ENCODE measurements around the gene YEATS2.
A peak's percentile ranks its signal among the peaks of the same experiment; 100 is the strongest.

The YEATS2 gene

GRCh38 chr3:183815951-183816475 is 118.4 kb downstream of the YEATS2 start:
- peak; percentile 55 for DNase-seq

- DNase-seq: no peak
Measured at GRCh38 chr3:183816681-183817510, 119.3 kb downstream of the YEATS2 start.

GRCh38 chr3:183817639-183818038 is 120.0 kb downstream of the YEATS2 start:
- DNase-seq: no peak

GRCh38 chr3:183818041-183818620 is 120.5 kb downstream of the YEATS2 start:
- no peak for DNase-seq

- DNase-seq: no peak
Measured at GRCh38 chr3:183818706-183819624, 121.4 kb downstream of the YEATS2 start.

- no peak for DNase-seq
Measured at GRCh38 chr3:183819831-183820230, 122.2 kb downstream of the YEATS2 start.

GRCh38 chr3:183822631-183823030 is 125.0 kb downstream of the YEATS2 start:
- DNase-seq: no peak

GRCh38 chr3:183823963-183824362 is 126.4 kb downstream of the YEATS2 start:
- no peak for DNase-seq

GRCh38 chr3:183824761-183825455 is 127.3 kb downstream of the YEATS2 start:
- DNase-seq: no peak

- peak; percentile 46 for DNase-seq
Measured at GRCh38 chr3:183825456-183826161, 128.0 kb downstream of the YEATS2 start, which contains the start of gene MAP6D1. MAP6D1 (minus strand) TSS chr3:183825577; CDS start chr3:183825547, 30 bp downstream.

- no peak for DNase-seq
Measured at GRCh38 chr3:183826448-183827250, 129.1 kb downstream of the YEATS2 start.

GRCh38 chr3:183827809-183828537 is 130.4 kb downstream of the YEATS2 start:
- no peak for DNase-seq

- no peak for DNase-seq
Measured at GRCh38 chr3:183828538-183828870, 130.9 kb downstream of the YEATS2 start.

- DNase-seq: no peak
Measured at GRCh38 chr3:183829466-183829865, 131.9 kb downstream of the YEATS2 start.

GRCh38 chr3:183830187-183830586 is 132.6 kb downstream of the YEATS2 start:
- DNase-seq: no peak

- DNase-seq: no peak
Measured at GRCh38 chr3:183833516-183833915, 135.9 kb downstream of the YEATS2 start.

- DNase-seq: no peak
Measured at GRCh38 chr3:183837390-183837789, 139.8 kb downstream of the YEATS2 start.

GRCh38 chr3:183837894-183838293 is 140.3 kb downstream of the YEATS2 start:
- DNase-seq: no peak

- no peak for DNase-seq
Measured at GRCh38 chr3:183839751-183840150, 142.2 kb downstream of the YEATS2 start.

GRCh38 chr3:183844606-183845005 is 147.0 kb downstream of the YEATS2 start:
- DNase-seq: no peak

All from NCI-H510A (cell line).